H9 (cell line): ENCODE results near the gene CCNY. TPM values are rescaled to one million over a fixed set of nuclear protein-coding genes. Genes with fewer than 3 reads are reported as not detected.

Experiments used
- DNase-seq: peaks from one replicate; pipeline ENCODE4 v3.0.0-alpha.2; 2017
- H2AFZ ChIP-seq: one replicate; pipeline ENCODE4 v1.6.1; 2013; ENCODE audit warnings: mild to moderate bottlenecking, low read length, control low read depth, moderate library complexity
- H2AK5ac ChIP-seq: 2 replicates; pipeline ENCODE4 v1.6.1; 2013; ENCODE audit warnings: low read length, control low read depth, mixed read lengths; ENCODE audit not compliant: insufficient read length
- H2BK120ac ChIP-seq: one replicate; pipeline ENCODE4 v1.6.1; 2013; ENCODE audit warnings: low read depth, mild to moderate bottlenecking, low read length, control low read depth, inconsistent platforms; ENCODE audit not compliant: poor library complexity, severe bottlenecking
- H2BK12ac ChIP-seq: 2 replicates; pipeline ENCODE4 v1.6.1; 2013; ENCODE audit warnings: low read length, control low read depth, mixed read lengths, low read depth; ENCODE audit not compliant: insufficient read length
- H2BK15ac ChIP-seq: 2 replicates; pipeline ENCODE4 v1.6.1; 2013; ENCODE audit warnings: low read depth, low read length, control low read depth
- H2BK20ac ChIP-seq: one replicate; pipeline ENCODE4 v1.6.1; 2013; ENCODE audit warnings: low read depth, mild to moderate bottlenecking, low read length, control low read depth, inconsistent platforms; ENCODE audit not compliant: poor library complexity, severe bottlenecking
- H2BK5ac ChIP-seq: 2 replicates; pipeline ENCODE4 v1.6.1; 2013; ENCODE audit warnings: low read length, control low read depth, mixed read lengths; ENCODE audit not compliant: insufficient read length
- H3K14ac ChIP-seq: 2 replicates; pipeline ENCODE4 v1.6.1; 2013; ENCODE audit warnings: low read length, control low read depth; ENCODE audit not compliant: insufficient read depth
- H3K18ac ChIP-seq: 2 replicates; pipeline ENCODE4 v1.6.1; 2013; ENCODE audit warnings: low read depth, mild to moderate bottlenecking, mixed read lengths, low read length, control low read depth; ENCODE audit not compliant: insufficient read length
- H3K23ac ChIP-seq: 2 replicates; pipeline ENCODE4 v1.6.1; 2013; ENCODE audit warnings: low read length, control low read depth, mixed read lengths, low read depth; ENCODE audit not compliant: insufficient read length
- H3K23me2 ChIP-seq: 2 replicates; pipeline ENCODE4 v1.6.1; 2013; ENCODE audit warnings: low read depth, mild to moderate bottlenecking, mixed read lengths, low read length, control low read depth; ENCODE audit not compliant: insufficient read length, poor library complexity, severe bottlenecking
- H3K27ac ChIP-seq: 2 replicates; pipeline ENCODE4 v1.5.1; 2013; ENCODE audit warnings: low read length, control low read depth, mixed read lengths, low read depth; ENCODE audit not compliant: insufficient read length
- H3K27me3 ChIP-seq: 2 replicates; pipeline ENCODE4 v1.6.1; 2013; ENCODE audit warnings: low read length, control low read depth, inconsistent platforms; ENCODE audit not compliant: insufficient read depth
- H3K4ac ChIP-seq: 2 replicates; pipeline ENCODE4 v1.6.1; 2013; ENCODE audit warnings: low read depth, mild to moderate bottlenecking, control low read depth, inconsistent platforms, low read length, moderate library complexity
- H3K4me1 ChIP-seq: 2 replicates; pipeline ENCODE4 v1.6.1; 2013; ENCODE audit warnings: low read length, control low read depth, inconsistent platforms; ENCODE audit not compliant: insufficient read depth
- H3K4me2 ChIP-seq: 2 replicates; pipeline ENCODE4 v1.6.1; 2013; ENCODE audit warnings: low read length, control low read depth, mixed read lengths; ENCODE audit not compliant: insufficient read length, insufficient read depth
- H3K56ac ChIP-seq: 2 replicates; pipeline ENCODE4 v1.6.1; 2013; ENCODE audit warnings: low read depth, mild to moderate bottlenecking, mixed read lengths, low read length, control low read depth; ENCODE audit not compliant: insufficient read length
- H3K79me1 ChIP-seq: 2 replicates; pipeline ENCODE4 v1.6.1; 2013; ENCODE audit warnings: low read depth, mild to moderate bottlenecking, moderate library complexity, low read length, control low read depth, inconsistent platforms; ENCODE audit not compliant: insufficient read depth, poor library complexity, severe bottlenecking
- H3K79me2 ChIP-seq: 2 replicates; pipeline ENCODE4 v1.6.1; 2013; ENCODE audit warnings: low read length, control low read depth, inconsistent platforms; ENCODE audit not compliant: insufficient read depth
- H3K9ac ChIP-seq: 2 replicates; pipeline ENCODE4 v1.6.1; 2013; ENCODE audit warnings: low read length, control low read depth, mixed read lengths; ENCODE audit not compliant: insufficient read length; ENCODE audit errors: extremely low read depth
- H3K9me3 ChIP-seq: one replicate; pipeline ENCODE4 v1.6.1; 2013; ENCODE audit warnings: low read depth, low read length, inconsistent platforms; ENCODE audit not compliant: control insufficient read depth
- H3T11ph ChIP-seq: one replicate; pipeline ENCODE4 v1.6.1; 2013; ENCODE audit warnings: mild to moderate bottlenecking, low read length, control low read depth, inconsistent platforms
- H4K20me1 ChIP-seq: one replicate; pipeline ENCODE4 v1.6.1; 2013; ENCODE audit not compliant: control insufficient read depth, insufficient read length, insufficient read depth
- H4K5ac ChIP-seq: 2 replicates; pipeline ENCODE4 v1.6.1; 2013; ENCODE audit warnings: low read depth, mild to moderate bottlenecking, mixed read lengths, low read length, control low read depth; ENCODE audit not compliant: insufficient read length
- H4K8ac ChIP-seq: replicated peaks from 2 replicates; pipeline ENCODE4 v1.6.1; 2013; ENCODE audit warnings: low read length, control low read depth, mixed read lengths, low read depth; ENCODE audit not compliant: insufficient read length
- H4K91ac ChIP-seq: 2 replicates; pipeline ENCODE4 v1.6.1; 2013; ENCODE audit warnings: low read depth, mild to moderate bottlenecking, moderate library complexity, mixed read lengths, low read length, control low read depth; ENCODE audit not compliant: insufficient read length
- H3K27ac Mint-ChIP-seq, 3 experiments: 2 replicates in 2 of 3; 3 replicates in 1 of 3; pipeline ENCODE4 v1.8.0; 2020 to 2021; ENCODE audit warnings: mixed read lengths in 3 of 3, mild to moderate bottlenecking in 1 of 3, moderate library complexity in 1 of 3
- H3K27me3 Mint-ChIP-seq: 2 replicates; pipeline ENCODE4 v1.8.0; 2021; ENCODE audit warnings: low read depth, mild to moderate bottlenecking, moderate library complexity, mixed read lengths
- H3K36me3 Mint-ChIP-seq, 3 experiments: 2 replicates in 2 of 3; 3 replicates in 1 of 3; pipeline ENCODE4 v1.8.0; 2020 to 2021; ENCODE audit warnings: low read depth in 3 of 3, mixed read lengths in 3 of 3; ENCODE audit not compliant: insufficient read depth in 1 of 3
- H3K4me1 Mint-ChIP-seq, 2 experiments: 2 replicates each; pipeline ENCODE4 v1.8.0; 2020; ENCODE audit warnings: mixed read lengths in 2 of 2
- H3K4me3 Mint-ChIP-seq, 2 experiments: 2 replicates in 1 of 2; 3 replicates in 1 of 2; pipeline ENCODE4 v1.8.0; 2020 to 2021; ENCODE audit warnings: mild to moderate bottlenecking in 2 of 2, mixed read lengths in 2 of 2, moderate library complexity in 1 of 2
- H3K9me3 Mint-ChIP-seq, 2 experiments: 2 replicates in 1 of 2; 3 replicates in 1 of 2; pipeline ENCODE4 v1.8.0; 2020; ENCODE audit warnings: mild to moderate bottlenecking in 2 of 2, mixed read lengths in 2 of 2, moderate library complexity in 1 of 2
- WGBS: extraction: QIAGEN DNeasy Blood & Tissue Kit; methylation state at CpG from one replicate; pipeline ENCODE4 v1.1.7; 2013; ENCODE audit warnings: missing lambda C conversion rate, low lambda C conversion rate, mixed read lengths; ENCODE audit not compliant: insufficient read length; ENCODE audit errors: extremely low coverage; 5-methylcytosine and 5-hydroxymethylcytosine counted together
- total RNA-seq: library from RNA; stranded (reverse); gene quantifications from 2 replicates; pipeline ENCODE4 v1.2.1, GENCODE V29; 2021
- TF ChIP-seq, protein P1 (sequence below): fragments of 200-600 bp; sonication (generic); conservative IDR thresholded peaks from 3 replicates; pipeline ENCODE4 v1.8.0; 2021; ENCODE audit warnings: antibody characterized with exemption, mild to moderate bottlenecking

The CCNY gene
- total RNA-seq, 1 experiment from 2014 or later, result 62.1 TPM

DNA sequence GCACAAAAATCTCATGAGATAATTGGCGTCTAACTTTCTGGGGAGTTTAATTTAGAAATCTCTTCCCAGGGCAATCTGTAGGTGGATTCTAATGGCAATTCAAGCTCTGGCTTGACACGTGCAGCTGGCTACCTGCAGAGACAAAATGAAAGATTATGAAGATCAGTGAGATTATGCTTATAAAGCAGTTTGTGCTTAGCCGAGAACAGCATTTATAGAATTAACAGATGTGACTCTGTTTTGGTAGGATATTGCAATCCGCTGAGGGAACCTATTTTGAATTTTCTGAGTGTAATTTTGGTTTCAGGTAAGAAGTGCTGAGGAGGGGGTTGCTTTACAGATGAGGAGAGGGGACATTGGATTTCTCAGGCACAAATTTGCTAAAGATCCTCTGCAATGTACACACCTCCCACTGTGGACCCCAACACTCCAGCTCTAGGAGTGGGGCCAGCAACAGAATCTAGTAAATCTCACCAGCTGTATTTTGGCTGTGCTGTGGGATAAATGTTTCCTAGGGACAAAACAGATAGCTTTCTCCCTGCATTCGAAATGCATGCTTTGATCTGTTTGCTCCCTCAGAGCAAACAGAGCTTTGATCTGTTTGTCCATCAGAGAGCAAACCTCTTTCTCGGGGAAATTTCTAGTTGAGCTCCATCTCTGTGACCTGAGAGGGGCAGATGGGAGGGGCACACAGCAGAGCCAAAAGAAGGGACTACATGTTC is 276.2 kb downstream of the CCNY start:
- H4K91ac ChIP-seq, result no peak overlapping the region
- H2AFZ ChIP-seq, result no peak overlapping the region
- H3K4me2 ChIP-seq, result no peak overlapping the region
- Mint-ChIP-seq H3K27me3 (no peaks in the 10 kb centered on the region), H3K27ac (no peak overlapping the region), H3K4me1 (peaks cover 3 to 5% of the 10 kb centered on the region in 2 experiments; a peak in 3 of 4 replicates), H3K36me3 (peaks cover 7 to 11% (median 11%) of the 10 kb centered on the region in 3 experiments), H3K9me3 (peaks cover 14 to 15% of the 10 kb centered on the region in 2 experiments), H3K4me3 (no peak overlapping the region)
- no CpG with 5 or more reads among the region's 6 CpGs for WGBS
- H3K79me2 ChIP-seq, result no peaks in the 10 kb centered on the region
- no peak overlapping the region for H4K8ac ChIP-seq
- H4K20me1 ChIP-seq, result no peaks in the 10 kb centered on the region
- no peaks in the 10 kb centered on the region; the same call in 1 of the 2 replicates for H3K27me3 ChIP-seq
- H2BK5ac ChIP-seq, result no peak overlapping the region
- H2BK20ac ChIP-seq, result no peak overlapping the region
- no peaks in the 10 kb centered on the region for H3K23me2 ChIP-seq
- no peak overlapping the region for H3T11ph ChIP-seq
- H3K56ac ChIP-seq, result no peak overlapping the region
- TF ChIP-seq, protein P1, sequence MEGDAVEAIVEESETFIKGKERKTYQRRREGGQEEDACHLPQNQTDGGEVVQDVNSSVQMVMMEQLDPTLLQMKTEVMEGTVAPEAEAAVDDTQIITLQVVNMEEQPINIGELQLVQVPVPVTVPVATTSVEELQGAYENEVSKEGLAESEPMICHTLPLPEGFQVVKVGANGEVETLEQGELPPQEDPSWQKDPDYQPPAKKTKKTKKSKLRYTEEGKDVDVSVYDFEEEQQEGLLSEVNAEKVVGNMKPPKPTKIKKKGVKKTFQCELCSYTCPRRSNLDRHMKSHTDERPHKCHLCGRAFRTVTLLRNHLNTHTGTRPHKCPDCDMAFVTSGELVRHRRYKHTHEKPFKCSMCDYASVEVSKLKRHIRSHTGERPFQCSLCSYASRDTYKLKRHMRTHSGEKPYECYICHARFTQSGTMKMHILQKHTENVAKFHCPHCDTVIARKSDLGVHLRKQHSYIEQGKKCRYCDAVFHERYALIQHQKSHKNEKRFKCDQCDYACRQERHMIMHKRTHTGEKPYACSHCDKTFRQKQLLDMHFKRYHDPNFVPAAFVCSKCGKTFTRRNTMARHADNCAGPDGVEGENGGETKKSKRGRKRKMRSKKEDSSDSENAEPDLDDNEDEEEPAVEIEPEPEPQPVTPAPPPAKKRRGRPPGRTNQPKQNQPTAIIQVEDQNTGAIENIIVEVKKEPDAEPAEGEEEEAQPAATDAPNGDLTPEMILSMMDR, result no peak
- H2BK120ac ChIP-seq, result no peak overlapping the region
- no peak overlapping the region for H2AK5ac ChIP-seq
- no peak overlapping the region for H2BK12ac ChIP-seq
- no peak overlapping the region for H2BK15ac ChIP-seq
- no peak for DNase-seq
- H3K23ac ChIP-seq, result no peak overlapping the region
- no peak overlapping the region for H3K14ac ChIP-seq
- no peaks in the 10 kb centered on the region for H3K79me1 ChIP-seq
- no peak overlapping the region for H3K18ac ChIP-seq
- no peaks in the 10 kb centered on the region for H3K4me1 ChIP-seq
- no peak overlapping the region for H4K5ac ChIP-seq
- no peak overlapping the region for H3K9ac ChIP-seq
- H3K4ac ChIP-seq, result no peak overlapping the region
- H3K27ac ChIP-seq, result no peak overlapping the region
- H3K9me3 ChIP-seq, result no peaks in the 10 kb centered on the region
